ENCODE data around the gene NDEL1.
"Not testable (repeated sequence)": the region's sequence is repeated elsewhere in the genome, so short reads cannot be mapped to it uniquely, and the experiment has no call there.

The NDEL1 gene, protein sequence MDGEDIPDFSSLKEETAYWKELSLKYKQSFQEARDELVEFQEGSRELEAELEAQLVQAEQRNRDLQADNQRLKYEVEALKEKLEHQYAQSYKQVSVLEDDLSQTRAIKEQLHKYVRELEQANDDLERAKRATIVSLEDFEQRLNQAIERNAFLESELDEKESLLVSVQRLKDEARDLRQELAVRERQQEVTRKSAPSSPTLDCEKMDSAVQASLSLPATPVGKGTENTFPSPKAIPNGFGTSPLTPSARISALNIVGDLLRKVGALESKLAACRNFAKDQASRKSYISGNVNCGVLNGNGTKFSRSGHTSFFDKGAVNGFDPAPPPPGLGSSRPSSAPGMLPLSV

DNA sequence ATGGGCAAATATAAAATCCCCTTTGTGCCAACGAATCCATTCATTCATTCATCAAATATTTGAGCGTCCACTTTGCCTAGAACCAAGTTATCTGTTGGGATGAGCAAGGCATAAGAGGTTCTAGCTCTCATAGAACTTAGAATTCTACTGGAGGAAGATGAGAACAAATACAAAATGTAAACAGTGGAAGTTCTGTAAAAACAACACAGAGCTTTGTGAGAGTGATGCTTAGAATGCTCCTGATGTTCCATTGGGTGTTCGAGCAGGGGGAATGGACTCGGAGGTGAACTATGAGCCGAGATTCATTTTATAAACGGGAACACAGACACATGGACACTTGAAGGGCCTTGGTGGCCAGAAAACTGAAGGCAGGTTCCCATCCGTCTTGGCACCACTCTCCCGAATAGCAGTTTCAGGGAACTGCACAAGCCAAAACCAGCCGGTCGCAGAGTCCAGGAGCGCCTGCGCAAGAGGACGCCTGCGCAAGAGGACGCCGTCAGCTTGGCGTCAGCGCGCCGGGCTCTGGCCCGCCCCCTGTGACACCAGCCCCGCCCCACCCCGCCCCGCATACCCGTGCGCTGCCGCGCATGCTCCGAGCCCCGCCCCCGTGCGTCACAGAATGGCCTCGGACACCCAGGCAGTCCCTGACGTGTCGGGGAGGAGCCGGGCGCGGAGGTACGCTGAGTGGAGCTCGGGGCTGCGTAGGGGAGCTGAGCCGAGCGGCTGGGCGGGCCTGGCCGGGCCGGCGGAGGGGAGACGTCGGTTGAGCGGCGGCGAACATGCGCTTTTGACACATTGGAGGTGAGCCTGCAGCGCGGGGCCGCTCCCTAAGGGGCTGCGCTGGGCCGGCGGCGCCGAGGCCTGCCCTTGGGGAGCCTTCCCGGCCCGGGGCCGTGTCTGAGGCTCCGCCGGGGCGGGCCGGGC is at the start of gene NDEL1:
Gene NDEL1 (plus strand): TSS at position 640 of the 924 bp plus-strand sequence. CDS start 8,388 bp downstream, outside the sequence.
- DNase-seq, result peak; percentile 96

GRCh38 chr17:8386841-8387240 is 48.8 kb upstream of the NDEL1 start:
- DNase-seq, result no peak

DNA sequence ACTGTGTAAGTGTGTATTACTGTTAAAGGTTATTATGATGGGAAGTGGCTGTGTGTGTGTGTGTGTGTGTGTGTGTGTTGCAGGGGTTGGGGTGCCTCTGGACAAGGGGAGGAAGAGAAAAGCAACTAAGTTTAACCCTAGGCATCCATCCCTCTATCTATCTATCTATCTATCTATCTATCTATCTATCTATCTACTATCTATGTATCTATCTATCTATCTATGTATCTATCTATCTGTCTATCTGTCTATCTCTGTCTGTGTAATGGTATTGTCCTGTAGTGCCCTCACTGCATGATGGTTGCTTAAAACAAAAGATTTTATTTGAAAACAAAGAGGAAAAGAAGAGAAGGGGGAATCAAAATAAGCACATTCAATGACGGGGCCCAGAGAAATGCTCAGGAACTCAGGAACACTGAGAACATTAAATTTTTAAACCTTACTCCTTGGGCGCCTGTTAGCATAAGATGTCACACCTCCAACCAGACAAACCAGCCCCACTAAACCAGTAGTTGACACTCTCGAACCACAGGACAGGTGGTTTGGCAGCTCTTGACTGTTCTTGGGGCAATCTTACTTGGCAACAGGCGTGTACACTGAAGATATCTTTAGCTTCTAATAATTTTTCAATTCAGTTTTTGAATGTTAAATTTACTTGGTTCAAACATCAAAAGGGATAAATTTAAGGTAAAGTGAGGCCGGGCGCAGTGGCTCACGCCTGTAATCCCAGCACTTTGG is 47.6 kb upstream of the NDEL1 start:
- no peak for DNase-seq

DNA sequence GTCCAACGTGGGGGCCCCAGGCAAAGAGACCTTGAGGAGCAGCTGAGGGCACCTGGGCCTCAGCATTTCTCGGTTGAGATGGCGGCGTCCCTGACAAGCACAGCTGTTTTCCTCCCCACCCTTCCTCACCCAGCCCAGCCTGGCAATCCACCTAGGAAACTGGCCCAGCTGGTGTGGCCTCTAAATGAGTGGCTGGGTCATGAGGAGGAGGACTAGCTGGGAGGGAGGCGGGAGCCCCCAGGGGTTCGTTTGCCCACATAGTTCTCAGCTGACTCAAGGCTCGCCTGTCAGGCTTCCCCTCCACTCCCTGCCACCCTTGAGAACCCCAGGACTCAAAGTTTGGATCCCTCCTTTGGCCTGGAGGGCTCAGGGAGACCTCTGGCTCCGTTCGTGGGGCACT is 44.0 kb upstream of the NDEL1 start:
- DNase-seq, result no peak

DNA sequence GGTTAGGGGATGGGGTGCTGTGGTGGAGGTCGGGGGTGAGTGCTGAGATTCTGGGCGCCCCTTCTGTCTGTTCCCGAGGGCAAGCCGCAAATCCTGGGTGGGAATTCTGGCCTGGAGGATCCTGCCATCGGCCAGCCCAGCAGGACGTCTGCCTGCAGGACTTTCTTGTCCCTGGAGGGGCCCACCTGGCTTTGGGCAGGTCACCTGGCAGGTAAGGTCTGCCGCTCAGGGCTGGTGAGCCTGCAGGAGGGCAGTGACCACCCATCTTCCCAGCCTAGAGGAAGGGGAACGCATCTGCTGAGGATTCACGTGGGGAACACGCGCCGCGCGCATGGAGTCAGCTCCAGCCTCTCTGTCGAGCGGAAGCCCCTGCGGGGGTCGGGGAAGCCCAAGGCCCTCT is 43.4 kb upstream of the NDEL1 start:
- DNase-seq, result no peak

DNA sequence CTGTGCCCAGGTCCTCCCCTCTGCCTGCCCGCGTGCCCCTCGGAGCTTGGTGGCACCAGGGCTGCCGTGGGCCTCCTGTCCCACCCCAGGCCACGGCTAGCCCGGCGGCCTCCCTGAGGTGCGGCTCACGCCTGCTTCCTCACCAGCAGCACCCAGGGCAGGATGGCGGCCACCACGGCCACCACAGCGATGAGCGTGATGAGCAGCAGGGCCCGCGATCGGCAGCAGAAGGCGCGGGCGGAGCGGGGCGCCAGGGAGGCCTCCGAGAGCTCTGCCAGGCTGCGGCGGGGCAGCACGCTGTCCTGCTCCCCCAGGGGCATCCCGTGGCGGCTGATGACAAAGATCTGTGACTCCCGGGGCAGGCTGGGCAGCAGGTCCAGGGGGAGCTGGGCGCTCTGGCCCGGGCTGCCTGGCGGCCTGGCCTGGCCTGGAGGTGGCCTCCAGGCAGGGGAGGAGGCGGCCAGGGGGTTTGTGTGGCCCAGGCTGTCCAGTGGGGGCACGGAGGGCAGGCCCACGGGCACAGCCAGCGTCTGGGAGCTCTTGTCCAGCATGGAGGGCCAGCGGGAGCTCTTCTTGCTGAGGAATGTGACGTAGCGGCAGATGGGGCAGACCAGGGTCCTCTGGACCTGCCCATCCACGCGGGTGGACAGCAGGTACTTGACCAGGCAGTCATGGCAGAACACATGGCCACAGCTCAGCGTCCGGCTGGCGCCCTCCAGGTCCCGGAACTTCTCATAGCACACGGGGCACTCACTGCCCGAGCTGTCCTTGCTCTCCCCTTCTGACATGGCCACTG is 42.8 kb upstream of the NDEL1 start:
- no peak for DNase-seq

GRCh38 chr17:8393470-8394231 is 42.0 kb upstream of the NDEL1 start:
- DNase-seq, result no peak

- not testable (repeated sequence) for DNase-seq
These were observed 41.2 kb upstream of the NDEL1 start for GRCh38 chr17:8394497-8394896.

DNA sequence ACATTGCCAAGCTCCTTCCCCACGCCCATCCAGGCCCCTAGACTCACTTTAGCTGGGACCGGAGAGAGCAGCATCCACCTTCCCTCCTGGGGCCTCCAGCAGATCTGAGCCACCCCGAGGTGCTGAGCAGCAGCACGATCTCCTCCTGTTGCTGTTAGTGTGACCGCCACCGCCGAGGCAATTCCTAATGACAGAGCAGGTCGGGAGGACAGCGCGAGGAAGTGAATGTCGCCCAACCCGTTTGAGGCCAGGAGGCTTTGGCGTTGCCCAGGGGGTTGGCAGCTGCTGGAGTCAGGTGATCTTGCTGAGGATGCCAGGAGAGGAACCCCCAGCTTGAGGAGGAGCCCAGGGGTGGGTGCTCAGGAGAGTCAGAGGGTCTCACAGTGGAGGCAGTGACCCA is 38.0 kb upstream of the NDEL1 start, which contains the start of gene RNF222:
Gene RNF222 (minus strand): TSS at position 192 of the 400 bp plus-strand sequence. CDS start 4,366 bp downstream, outside the sequence.
- no peak for DNase-seq

- DNase-seq, result no peak
These were observed 36.7 kb upstream of the NDEL1 start for GRCh38 chr17:8398980-8399379.

DNA sequence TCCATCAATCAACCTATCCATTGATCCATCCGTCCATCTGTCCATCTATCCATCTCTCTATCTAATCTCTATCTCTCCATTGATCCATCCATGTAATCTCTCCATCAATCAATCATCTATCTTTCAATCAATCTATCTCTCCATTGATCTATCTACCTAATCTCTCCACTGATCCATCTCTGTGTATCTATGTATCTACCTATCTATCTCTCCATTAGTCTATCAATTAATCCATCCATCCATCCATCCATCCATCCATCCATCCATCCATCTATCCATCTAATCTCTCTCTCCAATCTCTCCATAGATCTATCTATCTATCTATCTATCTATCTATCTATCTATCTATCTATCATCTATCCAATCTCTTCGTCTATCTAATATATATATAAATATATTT is 34.6 kb upstream of the NDEL1 start:
- DNase-seq, result no peak

- no peak for DNase-seq
These were observed 32.7 kb upstream of the NDEL1 start for GRCh38 chr17:8402921-8403536.

DNA sequence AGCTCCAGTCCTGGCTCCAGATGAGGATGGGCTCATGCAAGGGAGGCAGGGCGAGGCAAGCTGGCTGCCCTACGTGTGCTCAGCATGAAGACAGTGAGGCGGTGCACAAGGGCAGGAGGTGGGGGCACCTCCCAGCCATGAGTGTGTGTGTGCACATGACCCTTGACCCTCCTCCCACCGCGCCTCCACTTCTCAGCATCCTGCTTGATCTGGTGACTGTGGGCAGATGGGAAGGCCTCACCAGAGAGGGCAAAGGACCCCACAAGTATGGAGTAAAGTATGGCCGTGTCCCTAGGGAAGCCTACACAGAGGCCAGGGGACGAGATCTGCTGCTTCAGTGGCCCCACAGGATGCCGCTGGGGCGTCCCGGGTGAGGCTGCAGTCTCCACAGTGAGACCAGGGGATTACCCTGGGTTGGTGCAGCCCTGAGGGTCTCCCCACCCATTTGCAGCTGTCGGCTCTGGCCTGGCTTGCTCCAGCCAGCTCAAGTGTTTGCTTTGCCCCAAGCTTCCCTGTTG is 30.1 kb upstream of the NDEL1 start:
- no peak for DNase-seq

DNA sequence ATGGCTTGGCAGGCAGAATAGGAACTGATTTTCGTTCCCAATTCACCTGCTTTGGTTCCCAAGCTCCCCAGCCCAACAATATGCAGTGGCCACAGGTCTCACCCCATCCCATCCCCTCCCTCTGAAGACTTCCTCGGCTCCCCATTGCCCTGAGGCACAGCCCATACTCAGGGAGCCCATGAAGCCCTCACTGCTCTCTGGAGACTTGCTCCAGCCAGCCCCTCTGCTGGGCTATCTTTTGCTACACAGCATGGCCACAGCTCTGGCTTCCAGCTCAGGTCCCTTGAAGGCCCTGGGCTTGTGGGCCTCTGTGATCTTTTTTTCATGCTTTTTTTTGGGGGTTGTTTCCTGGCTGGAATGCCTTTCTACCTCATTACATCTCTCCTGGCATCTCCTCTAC is 29.5 kb upstream of the NDEL1 start:
- DNase-seq, result no peak

- DNase-seq, result peak; percentile 61
These were observed 27.3 kb upstream of the NDEL1 start for GRCh38 chr17:8408371-8408770.

GRCh38 chr17:8409966-8410882 is 25.5 kb upstream of the NDEL1 start:
- peak; percentile 76 for DNase-seq

- no peak for DNase-seq
These were observed 24.8 kb upstream of the NDEL1 start for GRCh38 chr17:8410883-8411238.

- no peak for DNase-seq
These were observed 23.6 kb upstream of the NDEL1 start for GRCh38 chr17:8412089-8412488.

DNA sequence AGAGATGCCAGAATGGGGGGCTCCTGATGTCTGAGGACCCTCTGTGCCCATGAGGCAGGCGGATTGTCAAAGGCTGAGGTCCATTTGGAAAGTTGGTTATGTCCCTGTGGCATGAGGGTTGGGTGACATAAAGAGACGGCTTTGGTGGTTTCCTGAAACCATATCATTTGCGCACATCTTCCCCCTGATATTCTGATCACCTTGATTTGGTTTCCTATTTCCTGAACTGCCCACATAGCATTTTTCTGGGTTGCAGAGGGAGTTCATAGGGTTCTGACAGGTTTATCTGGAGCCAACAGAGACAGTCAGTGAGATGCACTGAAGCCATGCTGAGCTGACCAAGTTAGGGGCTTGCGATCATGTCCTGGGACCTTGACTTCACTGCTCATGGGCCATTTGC is 22.4 kb upstream of the NDEL1 start:
- no peak for DNase-seq

DNA sequence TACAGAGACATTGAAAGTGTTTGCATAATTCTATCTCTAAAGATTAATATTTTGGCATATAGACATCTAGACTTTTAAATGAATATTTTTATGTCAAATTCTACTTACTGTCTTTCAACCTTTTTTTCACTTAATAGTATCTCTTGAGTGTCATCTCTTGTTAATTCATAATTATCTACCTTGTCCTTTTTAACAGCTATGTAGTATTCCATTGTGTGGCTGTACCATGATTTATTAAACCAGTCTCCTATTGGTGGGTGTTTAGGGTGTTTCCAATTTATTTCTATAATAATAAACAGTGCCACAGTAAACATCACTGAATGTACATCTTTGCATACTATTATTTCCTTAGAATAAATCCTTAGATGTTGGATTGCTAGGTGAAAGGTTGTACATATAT is 21.7 kb upstream of the NDEL1 start:
- DNase-seq, result no peak

Data from RPMI8226 (cell line).